SK-N-SH (cell line): Measurements from ENCODE around the gene WNT8B.
A peak's percentile ranks its signal among the peaks of the same experiment; 100 is the strongest.

Experiments
- POLR2AphosphoS5 ChIP-seq: IDR thresholded peaks from 2 replicates; pipeline ENCODE4 v1.6.1; 2012; ENCODE audit warnings: low read depth, low read length
- TF ChIP-seq, protein P1 (sequence below): fragments of 200-600 bp; sonication (generic); IDR thresholded peaks from 2 replicates; pipeline ENCODE4 v1.6.1; 2017; ENCODE audit warnings: antibody characterized with exemption, mild to moderate bottlenecking, moderate library complexity
- TF ChIP-seq, protein P2 (sequence below): fragments of 150-350 bp; IDR thresholded peaks from 2 replicates; pipeline ENCODE4 v1.6.1; 2017; ENCODE audit warnings: antibody characterized with exemption, low read length, low read depth, borderline replicate concordance

DNA sequence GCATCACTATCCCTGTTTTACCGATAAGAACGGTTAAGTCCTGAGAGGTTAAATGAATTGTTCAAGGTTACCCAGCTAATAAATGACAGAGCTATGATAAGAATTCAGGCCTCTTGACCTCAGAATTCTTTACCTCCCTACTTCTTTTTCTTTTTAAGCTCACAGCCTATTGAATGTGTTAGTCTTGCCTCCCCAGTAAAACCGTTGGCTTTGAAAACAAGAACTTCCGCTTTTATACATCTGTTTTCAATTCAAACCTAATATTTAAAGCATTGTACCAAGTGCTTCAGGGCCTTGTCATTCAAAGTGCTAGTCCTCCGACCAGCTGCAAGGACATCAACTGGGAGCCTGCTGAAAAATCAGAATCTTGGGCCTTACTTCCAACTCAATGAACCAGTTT, 41.3 kb downstream of the WNT8B start:
- TF ChIP-seq, protein P1, sequence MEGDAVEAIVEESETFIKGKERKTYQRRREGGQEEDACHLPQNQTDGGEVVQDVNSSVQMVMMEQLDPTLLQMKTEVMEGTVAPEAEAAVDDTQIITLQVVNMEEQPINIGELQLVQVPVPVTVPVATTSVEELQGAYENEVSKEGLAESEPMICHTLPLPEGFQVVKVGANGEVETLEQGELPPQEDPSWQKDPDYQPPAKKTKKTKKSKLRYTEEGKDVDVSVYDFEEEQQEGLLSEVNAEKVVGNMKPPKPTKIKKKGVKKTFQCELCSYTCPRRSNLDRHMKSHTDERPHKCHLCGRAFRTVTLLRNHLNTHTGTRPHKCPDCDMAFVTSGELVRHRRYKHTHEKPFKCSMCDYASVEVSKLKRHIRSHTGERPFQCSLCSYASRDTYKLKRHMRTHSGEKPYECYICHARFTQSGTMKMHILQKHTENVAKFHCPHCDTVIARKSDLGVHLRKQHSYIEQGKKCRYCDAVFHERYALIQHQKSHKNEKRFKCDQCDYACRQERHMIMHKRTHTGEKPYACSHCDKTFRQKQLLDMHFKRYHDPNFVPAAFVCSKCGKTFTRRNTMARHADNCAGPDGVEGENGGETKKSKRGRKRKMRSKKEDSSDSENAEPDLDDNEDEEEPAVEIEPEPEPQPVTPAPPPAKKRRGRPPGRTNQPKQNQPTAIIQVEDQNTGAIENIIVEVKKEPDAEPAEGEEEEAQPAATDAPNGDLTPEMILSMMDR, result no peak
- TF ChIP-seq POLR2AphosphoS5, result peak; percentile 23; the same call in 1 of the 2 replicates
- TF ChIP-seq, protein P2, sequence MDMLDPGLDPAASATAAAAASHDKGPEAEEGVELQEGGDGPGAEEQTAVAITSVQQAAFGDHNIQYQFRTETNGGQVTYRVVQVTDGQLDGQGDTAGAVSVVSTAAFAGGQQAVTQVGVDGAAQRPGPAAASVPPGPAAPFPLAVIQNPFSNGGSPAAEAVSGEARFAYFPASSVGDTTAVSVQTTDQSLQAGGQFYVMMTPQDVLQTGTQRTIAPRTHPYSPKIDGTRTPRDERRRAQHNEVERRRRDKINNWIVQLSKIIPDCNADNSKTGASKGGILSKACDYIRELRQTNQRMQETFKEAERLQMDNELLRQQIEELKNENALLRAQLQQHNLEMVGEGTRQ, result no peak
